Measurements from ENCODE around the gene ARHGAP26. TPM values are rescaled to one million over a fixed set of nuclear protein-coding genes. Genes with fewer than 3 reads are reported as not detected.

The ARHGAP26 gene
- total RNA-seq, 1 experiment from 2014 or later, result 79.8 TPM

GRCh38 chr5:143228597-143229293, 458.6 kb downstream of the ARHGAP26 start:
- Mint-ChIP-seq H3K4me1 (ENCODE audit: low read depth, unreplicated experiment) (peaks cover 1% of the 10 kb centered on the region), H3K36me3 (ENCODE audit: insufficient read depth, unreplicated experiment) (peaks cover 18% of the 10 kb centered on the region), H3K4me3 (ENCODE audit: unreplicated experiment) (no peak overlapping the region), H3K9me3 (ENCODE audit: unreplicated experiment) (no peaks in the 10 kb centered on the region), H3K27ac (ENCODE audit: unreplicated experiment) (no peak overlapping the region), H3K27me3 (ENCODE audit: insufficient read depth, unreplicated experiment) (no peaks in the 10 kb centered on the region)
- TF ChIP-seq CTCF (IDR thresholded peaks at IDR 0.05; ENCODE audit: insufficient read depth in 1 of 2, low read depth in 1 of 2, low read length in 1 of 2, severe bottlenecking in 1 of 2, unreplicated experiment in 1 of 2), result no peak
- no peak for DNase-seq
- BruUV-seq (replicated peaks), result no TSS peak
- ChIA-PET CTCF (no interaction called here), POLR2A (no interaction called here)
- H3K4me3 ChIP-seq (ENCODE audit: low read depth, low read length), result no peak overlapping the region
- H3K4me1 ChIP-seq, result no peaks in the 10 kb centered on the region
- H3K9me3 ChIP-seq, result no peaks in the 10 kb centered on the region
- intact Hi-C loops (cut with micrococcal nuclease; ENCODE audit: unreplicated experiment), result no loop called here
- H3K27me3 ChIP-seq (replicated peaks; ENCODE audit: control insufficient read depth, insufficient read depth, low read length), result no peaks in the 10 kb centered on the region
- no peaks in the 10 kb centered on the region for H3K36me3 ChIP-seq (ENCODE audit: control insufficient read depth, insufficient read depth, low read length)

GRCh38 chr5:143229426-143229895, 459.3 kb downstream of the ARHGAP26 start:
- H3K27me3 ChIP-seq (replicated peaks; ENCODE audit: control insufficient read depth, insufficient read depth, low read length), result no peaks in the 10 kb centered on the region
- Mint-ChIP-seq H3K4me1 (ENCODE audit: low read depth, unreplicated experiment) (peaks cover 9% of the 10 kb centered on the region), H3K27ac (ENCODE audit: unreplicated experiment) (no peak overlapping the region), H3K9me3 (ENCODE audit: unreplicated experiment) (no peaks in the 10 kb centered on the region), H3K4me3 (ENCODE audit: unreplicated experiment) (no peak overlapping the region), H3K27me3 (ENCODE audit: insufficient read depth, unreplicated experiment) (no peaks in the 10 kb centered on the region), H3K36me3 (ENCODE audit: insufficient read depth, unreplicated experiment) (peaks cover 12% of the 10 kb centered on the region)
- no peaks in the 10 kb centered on the region for H3K9me3 ChIP-seq
- intact Hi-C loops (cut with micrococcal nuclease; ENCODE audit: unreplicated experiment), result no loop called here
- ChIA-PET CTCF (no interaction called here), POLR2A (no interaction called here)
- H3K4me1 ChIP-seq, result no peaks in the 10 kb centered on the region
- no peaks in the 10 kb centered on the region for H3K36me3 ChIP-seq (ENCODE audit: control insufficient read depth, insufficient read depth, low read length)
- BruUV-seq (replicated peaks), result no TSS peak
- TF ChIP-seq CTCF (IDR thresholded peaks at IDR 0.05; ENCODE audit: insufficient read depth in 1 of 2, low read depth in 1 of 2, low read length in 1 of 2, severe bottlenecking in 1 of 2, unreplicated experiment in 1 of 2), result no peak
- no peak overlapping the region for H3K4me3 ChIP-seq (ENCODE audit: low read depth, low read length)
- no peak for DNase-seq

- Histone ChIP-seq H3K9me3 (no peaks in the 10 kb centered on the region), H3K27me3 (replicated peaks; ENCODE audit: control insufficient read depth, insufficient read depth, low read length) (no peaks in the 10 kb centered on the region), H3K36me3 (ENCODE audit: control insufficient read depth, insufficient read depth, low read length) (no peaks in the 10 kb centered on the region), H3K4me1 (no peaks in the 10 kb centered on the region), H3K4me3 (ENCODE audit: low read depth, low read length) (no peak overlapping the region)
- Mint-ChIP-seq H3K4me1 (ENCODE audit: low read depth, unreplicated experiment) (peaks cover 10% of the 10 kb centered on the region), H3K9me3 (ENCODE audit: unreplicated experiment) (no peaks in the 10 kb centered on the region), H3K27ac (ENCODE audit: unreplicated experiment) (no peak overlapping the region), H3K4me3 (ENCODE audit: unreplicated experiment) (no peak overlapping the region), H3K27me3 (ENCODE audit: insufficient read depth, unreplicated experiment) (no peaks in the 10 kb centered on the region), H3K36me3 (ENCODE audit: insufficient read depth, unreplicated experiment) (peaks cover 12% of the 10 kb centered on the region)
- TF ChIP-seq CTCF (IDR thresholded peaks at IDR 0.05; ENCODE audit: insufficient read depth in 1 of 2, low read depth in 1 of 2, low read length in 1 of 2, severe bottlenecking in 1 of 2, unreplicated experiment in 1 of 2), result no peak
- POLR2A ChIA-PET, result no interaction called here
- CTCF ChIA-PET, result interaction anchor here (0.6 kb wide), 1 partner anchor 132 kb away, joined by 5 read pairs; no protein-coding TSS in a partner anchor
- DNase-seq, result no peak
- intact Hi-C loops (cut with micrococcal nuclease; ENCODE audit: unreplicated experiment), result no loop called here
- no TSS peak for BruUV-seq (replicated peaks)
These were observed 459.9 kb downstream of the ARHGAP26 start for GRCh38 chr5:143229896-143230675.
